GM18861 (cell line): ENCODE results near the gene PROK1.

Experiments
- ATAC-seq: cut with Tn5 transposase; IDR thresholded peaks from one replicate; pipeline ENCODE4 v1.9.1; 2021; ENCODE audit not compliant: unreplicated experiment

The PROK1 gene

GRCh38 chr1:110487726-110488125, 36.8 kb downstream of the PROK1 start:
- ATAC-seq: no peak

- no peak for ATAC-seq
These were observed 37.2 kb downstream of the PROK1 start for GRCh38 chr1:110488161-110488560.

- no peak for ATAC-seq
These were observed 37.9 kb downstream of the PROK1 start for GRCh38 chr1:110488867-110489266.

GRCh38 chr1:110489406-110489805, 38.5 kb downstream of the PROK1 start:
- ATAC-seq: no peak

GRCh38 chr1:110489973-110490542, 39.1 kb downstream of the PROK1 start:
- ATAC-seq: no peak

GRCh38 chr1:110490791-110491451, 40.0 kb downstream of the PROK1 start:
- ATAC-seq: no peak

GRCh38 chr1:110492573-110492972, 41.6 kb downstream of the PROK1 start:
- no peak for ATAC-seq

GRCh38 chr1:110493059-110493699, 42.2 kb downstream of the PROK1 start:
- ATAC-seq: no peak

GRCh38 chr1:110494036-110494435, 43.1 kb downstream of the PROK1 start:
- no peak for ATAC-seq

GRCh38 chr1:110494522-110495406, 43.8 kb downstream of the PROK1 start:
- no peak for ATAC-seq

GRCh38 chr1:110495926-110496600, 45.1 kb downstream of the PROK1 start:
- no peak for ATAC-seq

GRCh38 chr1:110498270-110498669, 47.3 kb downstream of the PROK1 start:
- ATAC-seq: no peak

- no peak for ATAC-seq
These were observed 50.7 kb downstream of the PROK1 start for GRCh38 chr1:110501488-110502132.

- ATAC-seq: no peak
These were observed 51.6 kb downstream of the PROK1 start for GRCh38 chr1:110502402-110503151.

GRCh38 chr1:110503471-110503870, 52.5 kb downstream of the PROK1 start:
- ATAC-seq: no peak

GRCh38 chr1:110504226-110504625, 53.3 kb downstream of the PROK1 start:
- no peak for ATAC-seq

GRCh38 chr1:110505596-110505995, 54.6 kb downstream of the PROK1 start:
- ATAC-seq: no peak

- ATAC-seq: no peak
These were observed 55.6 kb downstream of the PROK1 start for GRCh38 chr1:110506541-110506940.
